PC-3 (cell line): ENCODE measurements around the gene ARHGEF3.

Source experiments
- CTCF ChIP-seq: fragments of 300-600 bp; sonication (generic); conservative IDR thresholded peaks from 2 replicates; pipeline ENCODE4 v1.5.1; 2017; ENCODE audit warnings: antibody characterized with exemption, low read depth, mild to moderate bottlenecking, low read length
- EZH2 ChIP-seq: fragments of 300-600 bp; sonication (generic); IDR thresholded peaks from one replicate; pipeline ENCODE4 v1.6.1; 2017; ENCODE audit warnings: antibody characterized with exemption, mild to moderate bottlenecking, low read length; ENCODE audit not compliant: unreplicated experiment
- EZH2phosphoT487 ChIP-seq: fragments of 300-600 bp; sonication (generic); IDR thresholded peaks from 2 replicates; pipeline ENCODE4 v1.6.1; 2018; ENCODE audit warnings: mild to moderate bottlenecking, antibody characterized with exemption, low read length, borderline replicate concordance

GRCh38 chr3:56800130-56800831 is 1.5 kb downstream of the ARHGEF3 start:
- TF ChIP-seq CTCF = no peak
- no peak for TF ChIP-seq EZH2phosphoT487
- TF ChIP-seq EZH2 = no peak
